WTC11 (cell line): ENCODE data around the gene ZNF668. TPM values are rescaled to one million over a fixed set of nuclear protein-coding genes. Genes with fewer than 3 reads are reported as not detected.

Experiments used
- ATAC-seq: fragments of 200-7000 bp; cut with Tn5 transposase; 2 replicates; pipeline ENCODE4 v1.10.0; 2021; ENCODE audit warnings: mild to moderate bottlenecking, moderate library complexity
- CTCF ChIA-PET: fragments of 300-600 bp; sonication (Branson Sonifier 250); formaldehyde crosslinking; loops from one replicate; lab custom pipeline; 2021; ENCODE audit warnings: antibody characterized with exemption; lab: Charles Lee
- POLR2A ChIA-PET: fragments of 350-600 bp; sonication (Branson Sonifier 250); formaldehyde crosslinking; loops from one replicate; lab custom pipeline; 2021; ENCODE audit warnings: antibody characterized with exemption; lab: Charles Lee
- DNase-seq: peaks from one replicate; pipeline ENCODE4 v3.0.0; 2021; ENCODE audit warnings: low spot score
- H3K27ac Mint-ChIP-seq: 2 replicates; pipeline ENCODE4 v1.8.0; 2021; ENCODE audit warnings: mixed read lengths
- H3K27me3 Mint-ChIP-seq: 2 replicates; pipeline ENCODE4 v1.8.0; 2021; ENCODE audit warnings: low read depth, mild to moderate bottlenecking, moderate library complexity, mixed read lengths
- H3K36me3 Mint-ChIP-seq: 2 replicates; pipeline ENCODE4 v1.8.0; 2021; ENCODE audit warnings: mixed read lengths
- H3K4me1 Mint-ChIP-seq: 2 replicates; pipeline ENCODE4 v1.8.0; 2022; ENCODE audit warnings: mixed read lengths
- H3K4me3 Mint-ChIP-seq: 2 replicates; pipeline ENCODE4 v1.8.0; 2021; ENCODE audit warnings: mild to moderate bottlenecking, moderate library complexity, mixed read lengths
- H3K9me3 Mint-ChIP-seq: 2 replicates; pipeline ENCODE4 v1.8.0; 2021; ENCODE audit warnings: mixed read lengths
- CREB1 ChIP-seq: sonication (generic); formaldehyde crosslinking; IDR thresholded peaks from 2 replicates; pipeline ENCODE4 v1.8.0; 2023; ENCODE audit warnings: mild to moderate bottlenecking, missing genetic modification reagents
- CTCF ChIP-seq: fragments of 200-600 bp; IDR thresholded peaks from 2 replicates; pipeline ENCODE4 v1.8.0; 2022; ENCODE audit warnings: antibody characterized with exemption
- ESRRA ChIP-seq: sonication (generic); formaldehyde crosslinking; IDR thresholded peaks from 2 replicates; pipeline ENCODE4 v1.8.1; 2022; ENCODE audit warnings: mild to moderate bottlenecking, missing genetic modification reagents, borderline replicate concordance
- FOXJ3 ChIP-seq: sonication (generic); formaldehyde crosslinking; IDR thresholded peaks from 2 replicates; pipeline ENCODE4 v1.9.0; 2021; ENCODE audit warnings: missing genetic modification reagents, mild to moderate bottlenecking, borderline replicate concordance
- FOXK1 ChIP-seq: sonication (generic); formaldehyde crosslinking; IDR thresholded peaks from 2 replicates; pipeline ENCODE4 v1.8.0; 2022; ENCODE audit warnings: mild to moderate bottlenecking, moderate library complexity, missing genetic modification reagents
- GABPB1 ChIP-seq: sonication (generic); formaldehyde crosslinking; IDR thresholded peaks from 2 replicates; pipeline ENCODE4 v1.8.1; 2023; ENCODE audit warnings: mild to moderate bottlenecking, missing genetic modification reagents
- HMGXB4 ChIP-seq: sonication (generic); formaldehyde crosslinking; IDR thresholded peaks from 2 replicates; pipeline ENCODE4 v1.8.1; 2023; ENCODE audit warnings: mild to moderate bottlenecking, moderate library complexity, missing genetic modification reagents
- RELA ChIP-seq: sonication (generic); formaldehyde crosslinking; IDR thresholded peaks from 2 replicates; pipeline ENCODE4 v1.8.1; 2022; ENCODE audit warnings: missing genetic modification reagents, mild to moderate bottlenecking, borderline replicate concordance
- SMAD4 ChIP-seq: sonication (generic); formaldehyde crosslinking; IDR thresholded peaks from 2 replicates; pipeline ENCODE4 v1.8.0; 2022; ENCODE audit warnings: mild to moderate bottlenecking, missing genetic modification reagents
- TEAD4 ChIP-seq: sonication (generic); formaldehyde crosslinking; IDR thresholded peaks from 2 replicates; pipeline ENCODE4 v1.8.0; 2022; ENCODE audit warnings: mild to moderate bottlenecking, missing genetic modification reagents
- ZNF232 ChIP-seq: sonication (generic); formaldehyde crosslinking; IDR thresholded peaks from 2 replicates; pipeline ENCODE4 v1.8.0; 2022; ENCODE audit warnings: mild to moderate bottlenecking, missing genetic modification reagents
- ZNF281 ChIP-seq: sonication (generic); formaldehyde crosslinking; IDR thresholded peaks from 2 replicates; pipeline ENCODE4 v1.8.0; 2023; ENCODE audit warnings: mild to moderate bottlenecking, missing genetic modification reagents
- total RNA-seq: library from RNA; stranded (reverse); gene quantifications from 3 replicates; pipeline ENCODE4 v1.2.3, GENCODE V29; 2021
- TF ChIP-seq, protein P1 (sequence below): sonication (generic); formaldehyde crosslinking; IDR thresholded peaks from 2 replicates; pipeline ENCODE4 v1.8.0; 2022; ENCODE audit warnings: mild to moderate bottlenecking, missing genetic modification reagents
- TF ChIP-seq, protein P2 (sequence below): sonication (generic); formaldehyde crosslinking; IDR thresholded peaks from 2 replicates; pipeline ENCODE4 v1.8.0; 2023; ENCODE audit warnings: missing genetic modification reagents, mild to moderate bottlenecking, borderline replicate concordance
- TF ChIP-seq, protein P3 (sequence below): sonication (generic); formaldehyde crosslinking; IDR thresholded peaks from 2 replicates; pipeline ENCODE4 v1.8.1; 2022; ENCODE audit warnings: low read depth, missing genetic modification reagents, borderline replicate concordance

ZNF668 gene
- total RNA-seq, 1 experiment from 2014 or later, result 17.3 TPM

DNA sequence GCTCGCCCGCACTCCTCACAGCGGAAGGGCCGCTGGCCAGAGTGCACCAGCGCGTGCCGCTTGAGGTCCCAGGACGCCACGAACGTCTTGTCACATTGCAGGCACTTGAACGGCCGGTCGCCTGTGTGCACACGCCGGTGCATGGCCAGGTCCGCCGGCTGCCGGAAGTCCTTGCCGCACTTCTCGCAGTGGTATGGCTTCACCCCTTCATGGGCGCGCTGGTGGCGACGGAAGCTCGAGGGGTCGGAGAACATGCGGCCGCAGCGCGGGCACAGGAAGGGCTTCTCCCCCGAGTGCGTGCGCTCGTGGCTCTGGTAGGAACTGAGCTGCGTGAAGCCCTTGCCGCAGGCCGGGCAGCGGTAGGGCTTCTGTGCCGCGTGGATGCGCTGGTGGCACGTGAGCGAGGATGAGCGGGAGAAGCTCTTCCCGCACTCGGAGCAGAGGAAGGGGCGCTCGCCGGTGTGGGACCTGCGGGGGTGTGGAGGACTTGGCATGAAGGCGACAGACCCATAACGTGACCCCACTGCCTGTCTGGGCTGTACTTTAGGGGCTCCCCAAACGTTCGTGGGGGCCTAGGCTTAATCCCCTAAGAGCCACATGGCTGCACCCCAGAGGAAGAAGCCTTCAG lies 12.1 kb downstream of the ZNF668 start:
- Mint-ChIP-seq H3K27me3 (no peaks in the 10 kb centered on the region), H3K27ac (no peak overlapping the region), H3K36me3 (peaks cover 26% of the 10 kb centered on the region), H3K9me3 (no peaks in the 10 kb centered on the region), H3K4me3 (no peak overlapping the region), H3K4me1 (no peaks in the 10 kb centered on the region)
- no peak for TF ChIP-seq ESRRA
- no peak for TF ChIP-seq FOXJ3 (CRISPR knock-in tag)
- no peak for TF ChIP-seq FOXK1
- TF ChIP-seq CTCF, result no peak
- no peak for TF ChIP-seq ZNF232 (CRISPR knock-in tag)
- TF ChIP-seq, protein P1, sequence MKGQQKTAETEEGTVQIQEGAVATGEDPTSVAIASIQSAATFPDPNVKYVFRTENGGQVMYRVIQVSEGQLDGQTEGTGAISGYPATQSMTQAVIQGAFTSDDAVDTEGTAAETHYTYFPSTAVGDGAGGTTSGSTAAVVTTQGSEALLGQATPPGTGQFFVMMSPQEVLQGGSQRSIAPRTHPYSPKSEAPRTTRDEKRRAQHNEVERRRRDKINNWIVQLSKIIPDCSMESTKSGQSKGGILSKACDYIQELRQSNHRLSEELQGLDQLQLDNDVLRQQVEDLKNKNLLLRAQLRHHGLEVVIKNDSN, result no peak
- TF ChIP-seq GABPB1 (CRISPR knock-in tag), result no peak
- TF ChIP-seq SMAD4 (CRISPR knock-in tag), result no peak
- TF ChIP-seq CREB1 (CRISPR knock-in tag), result no peak
- TF ChIP-seq, protein P2, sequence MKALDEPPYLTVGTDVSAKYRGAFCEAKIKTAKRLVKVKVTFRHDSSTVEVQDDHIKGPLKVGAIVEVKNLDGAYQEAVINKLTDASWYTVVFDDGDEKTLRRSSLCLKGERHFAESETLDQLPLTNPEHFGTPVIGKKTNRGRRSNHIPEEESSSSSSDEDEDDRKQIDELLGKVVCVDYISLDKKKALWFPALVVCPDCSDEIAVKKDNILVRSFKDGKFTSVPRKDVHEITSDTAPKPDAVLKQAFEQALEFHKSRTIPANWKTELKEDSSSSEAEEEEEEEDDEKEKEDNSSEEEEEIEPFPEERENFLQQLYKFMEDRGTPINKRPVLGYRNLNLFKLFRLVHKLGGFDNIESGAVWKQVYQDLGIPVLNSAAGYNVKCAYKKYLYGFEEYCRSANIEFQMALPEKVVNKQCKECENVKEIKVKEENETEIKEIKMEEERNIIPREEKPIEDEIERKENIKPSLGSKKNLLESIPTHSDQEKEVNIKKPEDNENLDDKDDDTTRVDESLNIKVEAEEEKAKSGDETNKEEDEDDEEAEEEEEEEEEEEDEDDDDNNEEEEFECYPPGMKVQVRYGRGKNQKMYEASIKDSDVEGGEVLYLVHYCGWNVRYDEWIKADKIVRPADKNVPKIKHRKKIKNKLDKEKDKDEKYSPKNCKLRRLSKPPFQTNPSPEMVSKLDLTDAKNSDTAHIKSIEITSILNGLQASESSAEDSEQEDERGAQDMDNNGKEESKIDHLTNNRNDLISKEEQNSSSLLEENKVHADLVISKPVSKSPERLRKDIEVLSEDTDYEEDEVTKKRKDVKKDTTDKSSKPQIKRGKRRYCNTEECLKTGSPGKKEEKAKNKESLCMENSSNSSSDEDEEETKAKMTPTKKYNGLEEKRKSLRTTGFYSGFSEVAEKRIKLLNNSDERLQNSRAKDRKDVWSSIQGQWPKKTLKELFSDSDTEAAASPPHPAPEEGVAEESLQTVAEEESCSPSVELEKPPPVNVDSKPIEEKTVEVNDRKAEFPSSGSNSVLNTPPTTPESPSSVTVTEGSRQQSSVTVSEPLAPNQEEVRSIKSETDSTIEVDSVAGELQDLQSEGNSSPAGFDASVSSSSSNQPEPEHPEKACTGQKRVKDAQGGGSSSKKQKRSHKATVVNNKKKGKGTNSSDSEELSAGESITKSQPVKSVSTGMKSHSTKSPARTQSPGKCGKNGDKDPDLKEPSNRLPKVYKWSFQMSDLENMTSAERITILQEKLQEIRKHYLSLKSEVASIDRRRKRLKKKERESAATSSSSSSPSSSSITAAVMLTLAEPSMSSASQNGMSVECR (CRISPR knock-in tag), result no peak
- TF ChIP-seq, protein P3, sequence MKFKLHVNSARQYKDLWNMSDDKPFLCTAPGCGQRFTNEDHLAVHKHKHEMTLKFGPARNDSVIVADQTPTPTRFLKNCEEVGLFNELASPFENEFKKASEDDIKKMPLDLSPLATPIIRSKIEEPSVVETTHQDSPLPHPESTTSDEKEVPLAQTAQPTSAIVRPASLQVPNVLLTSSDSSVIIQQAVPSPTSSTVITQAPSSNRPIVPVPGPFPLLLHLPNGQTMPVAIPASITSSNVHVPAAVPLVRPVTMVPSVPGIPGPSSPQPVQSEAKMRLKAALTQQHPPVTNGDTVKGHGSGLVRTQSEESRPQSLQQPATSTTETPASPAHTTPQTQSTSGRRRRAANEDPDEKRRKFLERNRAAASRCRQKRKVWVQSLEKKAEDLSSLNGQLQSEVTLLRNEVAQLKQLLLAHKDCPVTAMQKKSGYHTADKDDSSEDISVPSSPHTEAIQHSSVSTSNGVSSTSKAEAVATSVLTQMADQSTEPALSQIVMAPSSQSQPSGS (CRISPR knock-in tag), result no peak
- no peak for TF ChIP-seq RELA (CRISPR knock-in tag)
- no peak for DNase-seq
- no peak for ATAC-seq
- ChIA-PET POLR2A (interaction anchor here (0.7 kb wide), 1 partner anchor 403 kb away, joined by 4 read pairs; no protein-coding TSS in a partner anchor), CTCF (interaction anchor here (1.5 kb wide), 1 partner anchor 19 kb away, joined by 6 read pairs; no protein-coding TSS in a partner anchor)

DNA sequence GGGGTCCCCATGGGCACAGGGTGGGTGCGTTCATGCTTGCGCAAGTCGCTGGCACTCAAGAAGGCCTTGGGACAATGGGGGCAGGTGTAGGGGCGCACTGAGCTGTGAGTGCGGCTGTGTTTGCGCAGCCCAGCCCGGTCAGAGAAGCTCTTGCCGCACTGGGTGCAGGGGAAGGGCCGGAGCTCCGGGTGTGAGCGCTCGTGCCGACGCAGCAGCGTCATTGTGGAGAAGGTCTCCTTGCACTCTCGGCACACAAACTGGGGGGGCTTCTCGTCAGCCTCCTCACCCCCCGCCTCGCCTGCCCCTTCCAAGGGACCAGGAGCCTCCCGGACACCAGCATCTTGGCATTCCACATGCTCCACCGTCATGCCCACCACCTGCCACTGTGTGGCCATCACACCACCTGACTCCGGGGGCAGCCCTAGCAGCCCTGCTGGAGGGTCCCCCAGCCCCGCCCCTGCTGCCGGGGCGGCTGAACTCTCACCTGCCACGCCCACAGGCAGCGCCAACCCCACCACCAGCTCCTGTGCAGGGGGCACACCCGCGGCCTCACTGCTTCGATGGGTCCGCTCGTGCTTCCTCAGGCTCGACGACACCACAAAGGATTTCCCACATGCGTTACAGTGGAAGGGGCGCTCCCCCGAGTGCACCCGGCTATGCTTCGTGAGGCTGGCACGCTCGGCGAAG lies 12.8 kb downstream of the ZNF668 start:
- Mint-ChIP-seq H3K36me3 (peaks cover 26% of the 10 kb centered on the region), H3K27me3 (no peaks in the 10 kb centered on the region), H3K27ac (no peak overlapping the region), H3K9me3 (no peaks in the 10 kb centered on the region), H3K4me3 (no peak overlapping the region), H3K4me1 (no peaks in the 10 kb centered on the region)
- TF ChIP-seq ZNF281 (CRISPR knock-in tag), result no peak
- no peak for TF ChIP-seq HMGXB4
- TF ChIP-seq TEAD4 (CRISPR knock-in tag), result no peak
- DNase-seq (no peak), ATAC-seq (no peak)
- ChIA-PET CTCF (interaction anchor here (1.1 to 1.5 kb wide), 2 partner anchors 19 to 76 kb away, joined by 4 to 6 read pairs; partner anchors contain the start of gene HSD3B7), POLR2A (no interaction called here)
